Measurements from ENCODE around the gene PTPRM. TPM values are rescaled to one million over a fixed set of nuclear protein-coding genes. Genes with fewer than 3 reads are reported as not detected.

The PTPRM gene
- total and polyA plus RNA-seq, 9 donors, result 45.6 to 82.0 (median 56.9) TPM

DNA sequence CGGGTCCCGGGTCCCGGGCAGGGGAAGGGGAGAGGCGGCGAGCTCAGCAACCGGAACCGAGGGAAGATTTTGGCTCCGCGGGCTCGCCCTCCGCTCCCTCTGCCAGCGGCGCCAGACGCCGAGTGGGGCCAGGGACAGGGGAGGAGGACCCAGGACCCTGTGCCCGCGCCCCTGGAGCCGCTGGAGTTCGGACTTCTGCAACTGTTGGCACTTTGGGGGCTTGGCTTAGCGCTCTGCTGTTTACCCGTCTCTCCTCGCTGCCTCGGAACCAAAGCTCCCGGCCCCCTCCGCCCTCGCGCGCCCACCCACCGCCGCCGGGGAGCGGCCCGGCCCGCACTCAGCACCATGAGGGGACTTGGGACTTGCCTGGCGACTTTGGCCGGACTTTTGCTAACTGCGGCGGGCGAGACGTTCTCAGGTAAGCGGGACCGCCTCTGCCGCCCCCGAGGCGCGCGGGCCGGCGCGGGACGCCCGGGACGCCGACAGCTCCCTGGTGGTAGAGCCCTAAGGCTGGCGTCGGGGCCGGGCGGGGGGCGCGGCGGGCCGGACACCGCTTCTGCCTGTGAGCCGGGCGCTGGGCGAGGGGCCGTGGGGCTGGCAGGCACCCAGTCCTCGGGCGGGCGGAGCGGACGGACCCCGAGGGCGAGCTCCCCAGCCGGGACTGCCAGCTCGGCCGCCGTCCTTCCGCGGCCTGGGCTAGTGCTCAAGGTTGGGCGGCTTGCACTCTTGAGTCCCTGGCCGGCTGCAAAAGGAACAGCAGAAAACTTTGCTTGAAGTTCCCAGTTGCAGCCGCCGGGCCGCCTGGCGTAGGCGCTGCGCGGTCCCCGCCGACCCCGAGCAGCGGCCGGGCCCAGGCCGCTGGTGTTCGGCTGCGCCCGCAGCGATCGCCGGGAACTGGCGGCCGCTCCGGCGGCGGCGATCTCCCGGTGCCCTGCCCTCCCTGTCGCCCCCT is 634 bp downstream of the PTPRM start:
- whole genome bisulfite sequencing, 3 donors, result 0 to 1% (median 0%) methylated on average over 61 to 108 of the region's 109 CpGs
- intact Hi-C loops (cut with DNase I), result loop anchor here in 3 of 4 donors (2.0 to 10.0 kb wide), 3 partner anchors 293 to 295 kb away; no protein-coding TSS in a partner anchor
- Histone ChIP-seq H3K9me3 (no peaks in the 10 kb centered on the region), H3K4me1 (ENCODE audit: insufficient read depth) (peaks cover 7% of the 10 kb centered on the region), H3K27me3 (no peaks in the 10 kb centered on the region), H3K4me3 (peak overlapping the region; percentile 60), H3K27ac (peak overlapping the region; percentile 94 to 97), H3K36me3 (no peaks in the 10 kb centered on the region)
- no peak for TF ChIP-seq POLR2A (IDR thresholded peaks at IDR 0.05)
- TF ChIP-seq, protein P1, sequence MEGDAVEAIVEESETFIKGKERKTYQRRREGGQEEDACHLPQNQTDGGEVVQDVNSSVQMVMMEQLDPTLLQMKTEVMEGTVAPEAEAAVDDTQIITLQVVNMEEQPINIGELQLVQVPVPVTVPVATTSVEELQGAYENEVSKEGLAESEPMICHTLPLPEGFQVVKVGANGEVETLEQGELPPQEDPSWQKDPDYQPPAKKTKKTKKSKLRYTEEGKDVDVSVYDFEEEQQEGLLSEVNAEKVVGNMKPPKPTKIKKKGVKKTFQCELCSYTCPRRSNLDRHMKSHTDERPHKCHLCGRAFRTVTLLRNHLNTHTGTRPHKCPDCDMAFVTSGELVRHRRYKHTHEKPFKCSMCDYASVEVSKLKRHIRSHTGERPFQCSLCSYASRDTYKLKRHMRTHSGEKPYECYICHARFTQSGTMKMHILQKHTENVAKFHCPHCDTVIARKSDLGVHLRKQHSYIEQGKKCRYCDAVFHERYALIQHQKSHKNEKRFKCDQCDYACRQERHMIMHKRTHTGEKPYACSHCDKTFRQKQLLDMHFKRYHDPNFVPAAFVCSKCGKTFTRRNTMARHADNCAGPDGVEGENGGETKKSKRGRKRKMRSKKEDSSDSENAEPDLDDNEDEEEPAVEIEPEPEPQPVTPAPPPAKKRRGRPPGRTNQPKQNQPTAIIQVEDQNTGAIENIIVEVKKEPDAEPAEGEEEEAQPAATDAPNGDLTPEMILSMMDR (IDR thresholded peaks at IDR 0.05), result peak in 1 of 3 donors; percentile 34
- TF ChIP-seq EP300 (IDR thresholded peaks at IDR 0.05), result no peak
- DNase-seq, result peak; percentile 38 to 74 (median 63)

DNA sequence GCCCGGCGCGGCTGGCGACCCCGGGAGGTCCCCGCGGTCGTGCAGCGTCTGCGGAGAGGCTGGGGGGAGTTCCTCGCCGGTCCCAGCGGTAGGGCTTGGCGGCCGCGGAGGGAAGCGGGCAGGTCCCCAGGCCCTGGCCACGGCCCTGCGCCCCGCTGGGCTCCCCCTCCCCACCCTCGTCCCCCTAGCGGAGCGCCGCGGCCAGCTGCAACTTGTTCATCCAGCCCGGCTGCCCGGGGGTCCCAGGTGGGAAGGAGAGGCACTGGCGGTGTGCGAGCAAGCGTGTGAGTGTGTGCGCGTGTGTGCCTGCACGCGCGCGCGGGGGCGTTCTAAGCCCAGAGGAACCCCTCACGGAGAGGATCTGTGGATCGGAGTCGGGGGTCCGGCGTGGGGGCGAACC is 1.3 kb downstream of the PTPRM start:
- intact Hi-C loops (cut with DNase I), result loop anchor here in 2 of 4 donors (5.0 to 10.0 kb wide), 2 partner anchors 294 to 296 kb away; no protein-coding TSS in a partner anchor
- Histone ChIP-seq H3K4me3 (peak overlapping the region; percentile 60), H3K9me3 (no peaks in the 10 kb centered on the region), H3K27ac (peak overlapping the region; percentile 94 to 97), H3K36me3 (no peaks in the 10 kb centered on the region), H3K27me3 (no peaks in the 10 kb centered on the region), H3K4me1 (ENCODE audit: insufficient read depth) (peaks cover 7% of the 10 kb centered on the region)
- TF ChIP-seq EP300 (IDR thresholded peaks at IDR 0.05), result no peak
- TF ChIP-seq, protein P1 (IDR thresholded peaks at IDR 0.05), result peak in 1 of 3 donors; percentile 20
- peak; percentile 45 to 70 (median 69) for DNase-seq
- WGBS, 3 donors, result 0% methylated on average over 41 to 44 of the region's 44 CpGs

DNA sequence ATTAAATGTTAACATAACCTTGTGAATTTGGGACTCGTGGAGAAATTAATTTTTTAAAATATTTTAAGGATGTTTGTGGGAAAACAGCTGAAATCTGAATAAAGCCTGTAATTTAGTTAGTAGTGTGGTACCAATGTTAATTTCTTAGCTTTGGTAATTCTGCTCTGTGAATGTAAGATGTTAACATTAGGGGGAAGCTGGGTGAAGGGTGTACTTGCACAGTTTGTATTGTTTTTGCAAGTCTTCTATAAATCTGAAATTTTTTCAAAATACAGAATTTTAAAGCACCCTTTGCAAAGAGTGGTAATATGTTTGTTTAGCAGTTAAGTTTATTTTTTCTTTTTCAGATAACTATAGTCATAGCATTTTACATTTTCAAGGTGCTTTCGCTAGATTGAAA is 4.5 kb downstream of the PTPRM start:
- TF ChIP-seq POLR2A (IDR thresholded peaks at IDR 0.05), result no peak
- TF ChIP-seq, protein P1 (IDR thresholded peaks at IDR 0.05), result no peak
- TF ChIP-seq EP300 (IDR thresholded peaks at IDR 0.05), result no peak
- H3K9me3 ChIP-seq, result no peaks in the 10 kb centered on the region
- H3K4me1 ChIP-seq (ENCODE audit: insufficient read depth), result peaks cover 5% of the 10 kb centered on the region
- intact Hi-C loops (cut with DNase I), result no loop called here
- H3K27me3 ChIP-seq, result no peaks in the 10 kb centered on the region
- DNase-seq, result no peak
- WGBS, 3 donors, result 83 to 89% (median 88%) methylated on average over 2 of the region's 2 CpGs
- no peaks in the 10 kb centered on the region for H3K36me3 ChIP-seq
- no peak overlapping the region for H3K4me3 ChIP-seq
- no peak overlapping the region for H3K27ac ChIP-seq

DNA sequence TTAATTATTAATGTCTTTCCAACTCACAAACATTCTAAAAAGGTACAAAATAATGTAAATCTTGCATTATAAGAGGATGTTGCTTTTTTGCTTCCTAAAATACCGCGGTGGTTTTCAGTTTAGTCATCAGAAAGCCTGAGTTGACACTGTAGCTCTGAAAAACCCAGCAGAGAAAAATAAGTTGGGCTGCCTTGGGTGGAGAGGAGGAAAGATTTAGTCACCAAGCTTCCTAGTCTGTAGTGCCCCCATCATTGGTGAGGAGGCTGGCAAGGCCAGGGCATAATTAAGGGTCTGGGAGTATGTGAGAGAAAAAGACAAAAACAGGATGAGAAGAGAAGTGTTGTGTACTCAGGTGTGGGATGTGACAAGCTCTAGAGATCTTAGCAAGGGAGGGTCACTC is 5.7 kb downstream of the PTPRM start:
- H3K27ac ChIP-seq, result no peak overlapping the region
- no peaks in the 10 kb centered on the region for H3K36me3 ChIP-seq
- peaks cover 5% of the 10 kb centered on the region for H3K4me1 ChIP-seq (ENCODE audit: insufficient read depth)
- H3K9me3 ChIP-seq, result no peaks in the 10 kb centered on the region
- intact Hi-C loops (cut with DNase I), result no loop called here
- DNase-seq, result no peak
- WGBS, 3 donors, result 77 to 87% (median 81%) methylated on average over 2 of the region's 2 CpGs
- H3K27me3 ChIP-seq, result no peaks in the 10 kb centered on the region
- TF ChIP-seq, protein P1 (IDR thresholded peaks at IDR 0.05), result no peak
- TF ChIP-seq EP300 (IDR thresholded peaks at IDR 0.05) (no peak), POLR2A (IDR thresholded peaks at IDR 0.05) (no peak)
- no peak overlapping the region for H3K4me3 ChIP-seq

Measured in ovary (tissue), 9 donors.